Spleen (tissue), 7 donors: ENCODE measurements around the gene LAMP1.

Experiments
- POLR2A ChIP-seq, 3 donors: fragments of 450-650 bp; IDR thresholded peaks; one replicate each; pipeline ENCODE4 v1.5.1; 2017; ENCODE audit warnings: antibody characterized with exemption in 3 of 3, mild to moderate bottlenecking in 1 of 3
- TF ChIP-seq, protein P1 (sequence below), 11 experiments: fragments of 200-600 bp in 7 of 11; fragments of 450-650 bp in 4 of 11; sonication (generic) in 4 of 11; IDR thresholded peaks in 8 of 11; conservative IDR thresholded peaks in 3 of 11; 1 replicate in 7 of 11; 2 replicates in 4 of 11; pipeline versions ENCODE4 v1.4.0 to v1.8.0; 2016 to 2021; ENCODE audit warnings: antibody characterized with exemption in 11 of 11, inconsistent platforms in 4 of 11, mild to moderate bottlenecking in 1 of 11
- donor health status: DM: no; HTN: no; CAD: no; lungs with moderate emphysema.
- donor health status: DM: no; HTN: no; CAD: no.
- donor health status: DM: no; HTN: no; CAD: no.

DNA sequence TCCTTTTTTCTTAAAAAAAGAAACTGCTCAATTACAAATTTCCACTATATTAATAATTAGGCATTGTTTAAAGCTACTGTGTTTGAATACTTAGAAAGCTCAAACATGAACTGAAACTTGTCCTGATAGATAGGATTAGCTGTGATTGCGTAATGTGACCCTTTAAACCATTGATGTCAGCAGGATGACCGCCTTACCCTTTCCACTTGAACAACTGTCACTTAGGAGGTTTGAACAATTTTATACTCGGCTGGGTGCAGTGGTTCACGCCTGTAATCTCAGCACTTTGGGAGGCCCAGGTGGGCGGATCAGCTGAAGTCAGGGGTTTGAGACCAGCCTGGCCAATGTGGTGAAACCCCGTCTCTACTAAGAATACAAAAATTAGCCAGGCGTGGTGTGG, 2.9 kb downstream of the LAMP1 start:
- TF ChIP-seq POLR2A (IDR thresholded peaks at IDR 0.05), result no peak
- TF ChIP-seq, protein P1, sequence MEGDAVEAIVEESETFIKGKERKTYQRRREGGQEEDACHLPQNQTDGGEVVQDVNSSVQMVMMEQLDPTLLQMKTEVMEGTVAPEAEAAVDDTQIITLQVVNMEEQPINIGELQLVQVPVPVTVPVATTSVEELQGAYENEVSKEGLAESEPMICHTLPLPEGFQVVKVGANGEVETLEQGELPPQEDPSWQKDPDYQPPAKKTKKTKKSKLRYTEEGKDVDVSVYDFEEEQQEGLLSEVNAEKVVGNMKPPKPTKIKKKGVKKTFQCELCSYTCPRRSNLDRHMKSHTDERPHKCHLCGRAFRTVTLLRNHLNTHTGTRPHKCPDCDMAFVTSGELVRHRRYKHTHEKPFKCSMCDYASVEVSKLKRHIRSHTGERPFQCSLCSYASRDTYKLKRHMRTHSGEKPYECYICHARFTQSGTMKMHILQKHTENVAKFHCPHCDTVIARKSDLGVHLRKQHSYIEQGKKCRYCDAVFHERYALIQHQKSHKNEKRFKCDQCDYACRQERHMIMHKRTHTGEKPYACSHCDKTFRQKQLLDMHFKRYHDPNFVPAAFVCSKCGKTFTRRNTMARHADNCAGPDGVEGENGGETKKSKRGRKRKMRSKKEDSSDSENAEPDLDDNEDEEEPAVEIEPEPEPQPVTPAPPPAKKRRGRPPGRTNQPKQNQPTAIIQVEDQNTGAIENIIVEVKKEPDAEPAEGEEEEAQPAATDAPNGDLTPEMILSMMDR (IDR thresholded peaks at IDR 0.05 in 8 of 11, conservative IDR thresholded peaks at IDR 0.05 in 3 of 11), result no peak
